ENCODE results near the gene PSMD12. TPM values are rescaled to one million over a fixed set of nuclear protein-coding genes. Genes with fewer than 3 reads are reported as not detected.

Gene PSMD12
- total RNA-seq, 4 donors from 2014 or later, result 23.6 to 52.4 (median 24.4) TPM

DNA sequence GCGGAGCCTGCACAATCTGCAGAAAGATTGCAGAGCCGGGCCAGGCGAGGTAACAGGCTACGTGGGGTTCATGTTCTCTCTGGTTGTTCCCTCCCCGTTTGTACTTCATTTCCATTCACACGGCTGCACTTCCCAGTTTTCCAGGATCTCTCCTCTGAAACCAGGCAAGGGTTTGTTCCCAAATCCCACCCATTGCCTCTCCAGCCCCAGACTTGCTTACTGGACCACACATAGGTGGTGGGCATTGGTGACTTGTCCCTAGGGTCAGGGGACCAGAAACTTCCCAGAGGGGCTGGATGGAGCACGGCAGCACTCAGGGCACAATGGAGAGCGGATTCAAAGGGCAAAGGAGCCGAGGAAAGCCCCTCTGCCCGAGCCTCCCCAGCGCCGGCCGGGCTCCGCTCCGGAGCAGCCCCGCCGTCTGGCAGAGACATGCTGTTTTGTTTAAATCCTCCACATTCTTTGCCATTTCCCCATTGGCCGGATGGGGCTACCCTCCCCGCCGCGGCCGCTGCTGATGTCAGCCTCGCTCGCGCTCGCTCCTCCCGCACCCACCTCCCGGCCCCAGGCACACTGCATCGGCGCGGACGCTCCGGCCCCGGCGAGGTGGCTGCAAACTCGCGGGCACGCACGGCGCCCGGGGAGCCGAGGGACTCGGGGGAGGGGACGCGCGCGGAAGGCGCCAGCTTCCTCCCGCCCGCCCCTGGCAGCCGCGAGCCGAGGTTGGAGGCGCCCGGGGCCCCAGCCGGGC, 10.5 kb upstream of the PSMD12 start, which contains the start of gene PITPNC1:
TSS of gene PITPNC1 (plus strand) at position 545 of the 751 bp plus-strand sequence.
- DNase-seq (ENCODE audit: low spot score), result peak; percentile 54
- TF ChIP-seq, protein P1, sequence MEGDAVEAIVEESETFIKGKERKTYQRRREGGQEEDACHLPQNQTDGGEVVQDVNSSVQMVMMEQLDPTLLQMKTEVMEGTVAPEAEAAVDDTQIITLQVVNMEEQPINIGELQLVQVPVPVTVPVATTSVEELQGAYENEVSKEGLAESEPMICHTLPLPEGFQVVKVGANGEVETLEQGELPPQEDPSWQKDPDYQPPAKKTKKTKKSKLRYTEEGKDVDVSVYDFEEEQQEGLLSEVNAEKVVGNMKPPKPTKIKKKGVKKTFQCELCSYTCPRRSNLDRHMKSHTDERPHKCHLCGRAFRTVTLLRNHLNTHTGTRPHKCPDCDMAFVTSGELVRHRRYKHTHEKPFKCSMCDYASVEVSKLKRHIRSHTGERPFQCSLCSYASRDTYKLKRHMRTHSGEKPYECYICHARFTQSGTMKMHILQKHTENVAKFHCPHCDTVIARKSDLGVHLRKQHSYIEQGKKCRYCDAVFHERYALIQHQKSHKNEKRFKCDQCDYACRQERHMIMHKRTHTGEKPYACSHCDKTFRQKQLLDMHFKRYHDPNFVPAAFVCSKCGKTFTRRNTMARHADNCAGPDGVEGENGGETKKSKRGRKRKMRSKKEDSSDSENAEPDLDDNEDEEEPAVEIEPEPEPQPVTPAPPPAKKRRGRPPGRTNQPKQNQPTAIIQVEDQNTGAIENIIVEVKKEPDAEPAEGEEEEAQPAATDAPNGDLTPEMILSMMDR (IDR thresholded peaks at IDR 0.05), result peak in 1 of 3 donors; percentile 12
- ATAC-seq (ENCODE audit: low FRiP score), result peak; percentile 77

DNA sequence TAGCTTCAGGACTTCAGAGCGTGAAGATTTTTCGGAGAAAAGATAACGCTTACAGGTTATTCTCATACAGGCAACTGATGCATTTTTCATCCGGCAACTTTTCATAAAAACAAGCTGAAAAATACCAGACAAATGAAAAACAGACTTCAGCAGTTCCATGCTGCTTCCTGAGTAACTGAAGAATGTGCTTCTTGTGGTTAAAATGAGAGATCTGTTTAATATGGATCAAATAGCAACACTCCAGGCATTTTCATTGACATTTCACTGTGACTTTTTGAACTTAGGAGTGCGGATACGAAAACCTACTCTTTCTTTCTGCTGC, 10.0 kb upstream of the PSMD12 start:
- ATAC-seq (ENCODE audit: low FRiP score), result no peak
- DNase-seq (ENCODE audit: low spot score), result no peak
- TF ChIP-seq, protein P1 (IDR thresholded peaks at IDR 0.05), result no peak

DNA sequence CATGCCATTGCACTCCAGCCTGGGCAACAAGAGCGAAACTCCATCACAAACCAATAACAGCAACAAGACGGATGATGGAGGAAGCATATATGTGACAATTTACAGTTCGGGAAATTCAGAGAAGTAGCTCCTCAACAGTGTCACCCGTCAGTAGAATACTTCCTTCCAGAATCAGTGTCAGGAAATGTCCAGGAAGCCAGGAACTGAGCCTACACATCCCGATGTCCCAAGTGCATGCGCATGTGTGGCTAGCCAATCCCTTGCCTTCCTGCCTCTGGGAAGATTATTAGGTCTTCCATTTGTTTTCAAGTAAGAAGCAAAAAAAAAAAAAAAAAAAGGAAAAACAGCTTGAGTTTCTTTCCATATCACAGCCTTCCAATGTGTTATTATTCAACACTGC, 9.3 kb upstream of the PSMD12 start:
- TF ChIP-seq, protein P1 (IDR thresholded peaks at IDR 0.05), result no peak
- DNase-seq (ENCODE audit: low spot score) (no peak), ATAC-seq (ENCODE audit: low FRiP score) (no peak)

DNA sequence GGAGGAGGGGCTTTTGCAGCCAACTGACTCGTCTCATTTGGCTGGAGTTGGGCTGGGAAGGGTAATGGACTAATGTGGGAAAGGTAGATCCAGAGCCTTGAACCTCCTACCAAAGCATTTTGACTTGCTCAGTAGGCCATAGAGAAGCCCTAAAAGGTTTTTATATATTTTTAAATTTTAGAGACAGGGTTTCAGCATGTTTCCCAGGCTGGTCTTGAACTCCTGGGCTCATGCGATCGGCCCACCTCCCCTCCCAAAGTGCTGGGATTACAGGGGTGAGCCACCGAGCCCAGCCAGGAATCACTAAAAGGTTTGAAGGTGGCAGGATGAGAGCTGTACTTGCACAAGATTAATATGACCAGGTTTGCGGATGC, 8.7 kb upstream of the PSMD12 start:
- ATAC-seq (ENCODE audit: low FRiP score) (no peak), DNase-seq (ENCODE audit: low spot score) (no peak)
- TF ChIP-seq, protein P1 (IDR thresholded peaks at IDR 0.05), result no peak

DNA sequence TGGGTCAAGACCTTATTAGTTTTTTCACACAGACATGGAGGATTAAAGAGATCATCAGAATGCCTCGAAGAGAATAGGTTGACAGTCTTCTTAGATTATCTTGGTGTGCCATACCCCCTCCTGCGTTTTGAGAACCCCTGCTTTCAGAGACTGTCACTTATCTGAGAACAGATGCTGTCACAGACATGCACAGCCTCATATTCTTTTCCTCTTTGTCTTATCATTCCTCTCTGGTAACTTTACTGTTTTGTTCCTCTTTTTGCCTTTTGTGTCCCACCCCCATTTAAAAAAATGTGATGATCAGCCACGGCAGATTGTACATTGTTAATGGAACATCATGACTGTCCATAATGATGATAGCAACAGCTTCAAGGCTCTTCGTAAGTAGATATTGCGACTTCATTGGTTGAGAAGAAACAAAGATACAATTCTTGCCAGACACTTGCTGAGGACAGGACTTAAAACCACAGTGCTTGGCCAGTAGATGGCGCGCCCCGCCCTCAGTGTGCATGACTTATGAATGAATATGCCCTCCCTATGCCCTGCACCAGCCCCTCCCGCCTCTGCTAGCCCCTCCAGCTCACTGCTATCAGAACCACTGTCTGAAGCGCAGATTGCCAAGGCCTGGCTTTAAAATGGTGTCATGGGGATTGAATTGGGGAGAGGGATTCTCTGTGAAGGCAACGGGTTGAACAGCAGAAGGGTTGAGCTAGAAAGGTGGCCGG, 8.1 kb upstream of the PSMD12 start:
- ATAC-seq (ENCODE audit: low FRiP score) (no peak), DNase-seq (ENCODE audit: low spot score) (peak; percentile 95)
- TF ChIP-seq, protein P1 (IDR thresholded peaks at IDR 0.05), result peak in 1 of 3 donors; percentile 49

DNA sequence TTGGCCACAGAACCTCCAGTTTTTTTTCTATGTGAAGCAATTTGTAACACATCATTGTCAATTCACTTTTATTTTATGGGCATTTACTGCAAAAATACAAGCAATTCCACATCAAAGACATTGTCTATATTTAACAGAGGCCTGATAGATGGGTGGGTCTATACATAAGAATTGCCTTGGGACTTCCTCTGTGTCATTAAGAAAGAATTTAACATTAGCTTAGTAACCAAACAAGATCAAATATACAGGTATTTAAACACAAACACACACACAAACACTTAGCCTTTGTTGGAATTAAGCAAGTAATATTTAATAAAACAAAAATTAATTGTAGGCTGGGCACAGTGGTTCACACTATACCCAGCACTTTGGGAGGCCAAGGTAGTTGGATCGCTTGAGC, 6.4 kb upstream of the PSMD12 start:
- ATAC-seq (ENCODE audit: low FRiP score) (no peak), DNase-seq (ENCODE audit: low spot score) (no peak)
- TF ChIP-seq, protein P1 (IDR thresholded peaks at IDR 0.05), result no peak

DNA sequence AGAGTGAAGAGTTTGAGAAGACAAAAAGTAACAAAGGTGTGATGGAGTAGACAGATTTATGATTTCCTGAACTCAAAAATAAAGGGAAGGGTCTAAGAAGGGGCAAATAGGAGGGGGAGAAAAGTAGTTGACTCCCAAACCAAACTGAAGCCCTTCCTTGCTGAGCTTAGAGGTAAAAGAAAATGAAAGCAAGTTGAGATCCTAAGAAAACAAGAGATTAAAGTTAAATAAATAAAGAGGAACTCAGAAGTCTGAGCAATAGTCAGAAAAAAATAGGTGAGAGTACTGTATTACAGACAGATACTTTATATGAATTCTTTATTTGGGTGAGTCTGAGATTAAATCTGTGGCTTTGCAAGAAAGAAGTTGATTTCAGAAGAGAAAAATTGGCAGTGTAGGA, 3.3 kb upstream of the PSMD12 start:
- DNase-seq (ENCODE audit: low spot score) (no peak), ATAC-seq (ENCODE audit: low FRiP score) (no peak)
- TF ChIP-seq, protein P1 (IDR thresholded peaks at IDR 0.05), result no peak

Measured in omental fat pad (tissue), 4 donors.